GF-D8 (cell line): ENCODE data around the gene PSMB7.

Source experiments
- DNase-seq: peaks from one replicate; lab custom pipeline; 2025; lab: John Stamatoyannopoulos, UW

PSMB7 gene

GRCh38 chr9:124410321-124410913 lies 4.8 kb downstream of the PSMB7 start:
- DNase-seq: no peak

GRCh38 chr9:124409410-124409809 lies 5.8 kb downstream of the PSMB7 start:
- no peak for DNase-seq

GRCh38 chr9:124403246-124403645 lies 12.0 kb downstream of the PSMB7 start:
- no peak for DNase-seq

GRCh38 chr9:124399968-124400940 lies 15.0 kb downstream of the PSMB7 start:
- DNase-seq: no peak

GRCh38 chr9:124399323-124399967 lies 15.8 kb downstream of the PSMB7 start:
- no peak for DNase-seq

- no peak for DNase-seq
Measured at GRCh38 chr9:124398191-124398935, 16.9 kb downstream of the PSMB7 start.

- no peak for DNase-seq
Measured at GRCh38 chr9:124395826-124396225, 19.4 kb downstream of the PSMB7 start.

- DNase-seq: no peak
Measured at GRCh38 chr9:124394596-124394995, 20.6 kb downstream of the PSMB7 start.

- no peak for DNase-seq
Measured at GRCh38 chr9:124394167-124394566, 21.1 kb downstream of the PSMB7 start.

- DNase-seq: peak; percentile 32
Measured at GRCh38 chr9:124392871-124393460, 22.3 kb downstream of the PSMB7 start.

- peak; percentile 93 for DNase-seq
Measured at GRCh38 chr9:124392254-124392870, 22.9 kb downstream of the PSMB7 start.

GRCh38 chr9:124390794-124391658 lies 24.2 kb downstream of the PSMB7 start:
- no peak for DNase-seq

GRCh38 chr9:124389146-124389939 lies 25.9 kb downstream of the PSMB7 start:
- DNase-seq: no peak

GRCh38 chr9:124388275-124389048 lies 26.8 kb downstream of the PSMB7 start:
- no peak for DNase-seq

- DNase-seq: no peak
Measured at GRCh38 chr9:124386201-124386600, 29.0 kb downstream of the PSMB7 start.

GRCh38 chr9:124385623-124386022 lies 29.6 kb downstream of the PSMB7 start:
- DNase-seq: no peak

GRCh38 chr9:124384846-124385245 lies 30.4 kb downstream of the PSMB7 start:
- no peak for DNase-seq

GRCh38 chr9:124384210-124384609 lies 31.0 kb downstream of the PSMB7 start:
- DNase-seq: no peak
